Endothelial cell of umbilical vein (primary cell): Measurements from ENCODE around the gene TCN2. TPM values are rescaled to one million over a fixed set of nuclear protein-coding genes. Genes with fewer than 3 reads are reported as not detected.

Experiments used
- BruUV-seq: library from RNA; stranded (reverse); fragments of 400-500 nt; replicated peaks from 2 replicates; lab custom pipeline; 2021; lab: Mats Ljungman, UMichigan
- CTCF ChIA-PET: fragments of 300-600, 350-600 bp; sonication (Branson Sonifier 250); formaldehyde crosslinking; loops from one replicate; lab custom pipeline; 2021; ENCODE audit warnings: antibody characterized with exemption, inconsistent platforms; lab: Charles Lee
- POLR2A ChIA-PET: fragments of 300-600, 350-600 bp; sonication (Branson Sonifier 250); formaldehyde crosslinking; loops from one replicate; lab custom pipeline; 2021; ENCODE audit warnings: antibody characterized with exemption, inconsistent platforms; lab: Charles Lee
- DNase-seq: peaks from one replicate; pipeline ENCODE4 v3.0.0-alpha.2; 2011; ENCODE audit warnings: low read depth, low spot score
- FAIRE-seq: peaks from 2 replicates; lab custom pipeline; 2011; peaks lifted over from hg19 to GRCh38; lab: Jason Lieb, UNC
- H2AFZ ChIP-seq: 2 replicates; pipeline ENCODE4 v1.6.0; 2012; ENCODE audit warnings: low read depth, low read length, control low read depth, inconsistent platforms
- H3K27ac ChIP-seq: 2 replicates; pipeline ENCODE4 v1.5.1; 2011; ENCODE audit warnings: low read depth, mild to moderate bottlenecking, control low read depth, low read length, moderate library complexity; ENCODE audit not compliant: insufficient read depth
- H3K27me3 ChIP-seq, 2 experiments: 2 replicates each; pipeline versions ENCODE4 v1.6.0 to v1.6.1; 2011; ENCODE audit warnings: low read length in 2 of 2, mixed read lengths in 1 of 2; ENCODE audit not compliant: control insufficient read depth in 2 of 2, insufficient read depth in 2 of 2
- H3K36me3 ChIP-seq, 2 experiments: 2 replicates in 1 of 2; 3 replicates in 1 of 2; pipeline ENCODE4 v1.5.1; 2011; ENCODE audit warnings: low read length in 2 of 2, mild to moderate bottlenecking in 1 of 2, moderate library complexity in 1 of 2; ENCODE audit not compliant: control insufficient read depth in 2 of 2, insufficient read depth in 2 of 2; ENCODE audit errors: extremely low read depth in 1 of 2
- H3K4me1 ChIP-seq: 3 replicates; pipeline ENCODE4 v1.5.1; 2011; ENCODE audit warnings: mild to moderate bottlenecking, low read length; ENCODE audit not compliant: control insufficient read depth, insufficient read depth; ENCODE audit errors: extremely low read depth
- H3K4me2 ChIP-seq: 2 replicates; pipeline ENCODE4 v1.6.1; 2011; ENCODE audit warnings: low read length, control low read depth, mixed read lengths; ENCODE audit not compliant: insufficient read depth
- H3K4me3 ChIP-seq, 3 experiments: fragments of 200-600 bp in 1 of 3; sonication (generic), shearing (Covaris generic) in 1 of 3; replicated peaks in 1 of 3; 2 replicates each; pipeline ENCODE4 v1.5.1; 2011 to 2016; ENCODE audit warnings: control low read depth in 3 of 3, low read length in 3 of 3, mild to moderate bottlenecking in 2 of 3, inconsistent platforms in 1 of 3, low read depth in 1 of 3, moderate library complexity in 1 of 3; ENCODE audit not compliant: insufficient read depth in 1 of 3
- H3K79me2 ChIP-seq: 2 replicates; pipeline ENCODE4 v1.6.0; 2012; ENCODE audit warnings: low read length, inconsistent platforms; ENCODE audit not compliant: control insufficient read depth, insufficient read depth
- H3K9ac ChIP-seq: replicated peaks from 2 replicates; pipeline ENCODE3; 2011; ENCODE audit warnings: low read length, control low read depth; ENCODE audit not compliant: insufficient read depth; ENCODE audit errors: extremely low read depth
- H3K9me1 ChIP-seq: replicated peaks from 3 replicates; pipeline ENCODE4 v1.6.0; 2011; ENCODE audit warnings: mild to moderate bottlenecking, low read length; ENCODE audit not compliant: control insufficient read depth, insufficient read depth; ENCODE audit errors: extremely low read depth
- H3K9me3 ChIP-seq: replicated peaks from 2 replicates; pipeline ENCODE4 v1.5.1; 2012; ENCODE audit warnings: low read length, inconsistent platforms; ENCODE audit not compliant: control insufficient read depth, insufficient read depth
- H4K20me1 ChIP-seq: replicated peaks from 2 replicates; pipeline ENCODE3; 2011; ENCODE audit warnings: mild to moderate bottlenecking, low read length; ENCODE audit not compliant: control insufficient read depth, insufficient read depth; ENCODE audit errors: extremely low read depth
- EZH2 ChIP-seq: IDR thresholded peaks from 2 replicates; pipeline ENCODE4 v1.6.1; 2012; ENCODE audit warnings: borderline replicate concordance, low read depth, mild to moderate bottlenecking, moderate library complexity, low read length, inconsistent platforms; ENCODE audit not compliant: severe bottlenecking
- FOS ChIP-seq: IDR thresholded peaks from 2 replicates; pipeline ENCODE4 v1.6.1; 2011; ENCODE audit warnings: mild to moderate bottlenecking, low read length, moderate library complexity, borderline replicate concordance; ENCODE audit not compliant: insufficient read depth
- GATA2 ChIP-seq: IDR thresholded peaks from 2 replicates; pipeline ENCODE4 v1.7.0; 2011; ENCODE audit warnings: low read depth, mild to moderate bottlenecking, moderate library complexity, mixed read lengths, low read length; ENCODE audit not compliant: insufficient read length, insufficient read depth
- JUN ChIP-seq: IDR thresholded peaks from 2 replicates; pipeline ENCODE4 v1.6.1; 2011; ENCODE audit warnings: borderline replicate concordance, low read depth; ENCODE audit not compliant: insufficient read length, insufficient read depth
- MYC ChIP-seq: IDR thresholded peaks from one replicate; pipeline ENCODE4 v1.6.1; 2011; ENCODE audit warnings: mild to moderate bottlenecking, low read depth, low read length
- POLR2A ChIP-seq: IDR thresholded peaks from 2 replicates; pipeline ENCODE4 v1.6.1; 2012; ENCODE audit warnings: low read depth, mild to moderate bottlenecking, control low read depth, low read length
- POLR2AphosphoS5 ChIP-seq: IDR thresholded peaks from 2 replicates; pipeline ENCODE4 v1.6.1; 2012; ENCODE audit warnings: low read depth, mild to moderate bottlenecking, control low read depth, low read length, moderate library complexity; ENCODE audit not compliant: insufficient read depth
- dilution Hi-C: fragments of 300-500 bp; cut with MboI; formaldehyde crosslinking; loops from one replicate; pipeline ENCODE4 v1.15.0; 2019; ENCODE audit warnings: low sequenced_read_pairs; ENCODE audit not compliant: extremely low pct_ligation_motif_present
- intact Hi-C: fragments of 100-400 bp; cut with micrococcal nuclease; formaldehyde crosslinking; loops from one replicate; pipeline ENCODE4 v1.10.0; 2022
- polyA plus RNA-seq, 4 experiments: library from polyadenylated mRNA; depleted of rRNA in 3 of 4; stranded (reverse) in 3 of 4; unstranded in 1 of 4; fragments of >200 nt; gene quantifications; 2 replicates each; pipeline versions ENCODE4 v1.2.1 to v1.2.3, GENCODE V29; 2011 to 2012; ENCODE audit warnings: missing spikeins in 1 of 4
- total RNA-seq: library from RNA; stranded (reverse); gene quantifications from 2 replicates; pipeline ENCODE4 v1.2.3, GENCODE V29; 2021
- TF ChIP-seq, protein P1 (sequence below), 2 donors: IDR thresholded peaks; 1 replicate in 1 of 2; 2 replicates in 1 of 2; pipeline ENCODE4 v1.5.1; 2011; ENCODE audit warnings: low read length in 2 of 2, mild to moderate bottlenecking in 2 of 2, moderate library complexity in 2 of 2, control low read depth in 1 of 2, inconsistent platforms in 1 of 2, low read depth in 1 of 2; ENCODE audit not compliant: insufficient read depth in 1 of 2; ENCODE audit errors: extremely low read depth in 1 of 2
- TF ChIP-seq, protein P2 (sequence below): IDR thresholded peaks from 2 replicates; pipeline ENCODE4 v1.6.1; 2011; ENCODE audit not compliant: insufficient read depth, insufficient read length

The TCN2 gene
- total and polyA plus RNA-seq, 2 donors (not counting 3 experiments of a cell fraction or from before 2014, with no cell fraction given): 80.6 to 188 TPM

DNA sequence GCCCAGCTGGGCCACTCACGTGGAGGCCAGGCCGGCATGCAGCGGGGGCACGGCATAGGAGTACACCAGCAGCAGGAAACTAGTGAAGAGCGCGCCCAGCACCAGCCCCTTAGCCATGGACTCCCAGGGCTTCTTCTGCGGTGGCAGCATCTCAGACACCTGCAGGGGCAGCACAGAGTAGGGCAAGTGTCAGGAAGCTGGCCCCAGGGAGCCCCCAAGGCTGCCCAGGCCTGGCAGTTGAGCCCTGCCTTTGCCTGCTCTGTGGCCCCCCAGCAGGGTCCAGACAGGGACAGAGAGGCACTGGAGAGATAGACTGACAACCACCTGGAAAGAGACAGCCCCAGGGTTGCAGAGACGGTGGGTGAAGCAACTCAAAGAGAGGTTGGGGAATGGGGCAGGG lies 49.7 kb upstream of the TCN2 start:
- FAIRE-seq (no peak), DNase-seq (no peak)
- no peaks in the 10 kb centered on the region for H3K79me2 ChIP-seq
- no peak overlapping the region for H3K4me3 ChIP-seq
- H3K9me1 ChIP-seq: no peaks in the 10 kb centered on the region
- no peak for TF ChIP-seq MYC
- TF ChIP-seq, protein P1, sequence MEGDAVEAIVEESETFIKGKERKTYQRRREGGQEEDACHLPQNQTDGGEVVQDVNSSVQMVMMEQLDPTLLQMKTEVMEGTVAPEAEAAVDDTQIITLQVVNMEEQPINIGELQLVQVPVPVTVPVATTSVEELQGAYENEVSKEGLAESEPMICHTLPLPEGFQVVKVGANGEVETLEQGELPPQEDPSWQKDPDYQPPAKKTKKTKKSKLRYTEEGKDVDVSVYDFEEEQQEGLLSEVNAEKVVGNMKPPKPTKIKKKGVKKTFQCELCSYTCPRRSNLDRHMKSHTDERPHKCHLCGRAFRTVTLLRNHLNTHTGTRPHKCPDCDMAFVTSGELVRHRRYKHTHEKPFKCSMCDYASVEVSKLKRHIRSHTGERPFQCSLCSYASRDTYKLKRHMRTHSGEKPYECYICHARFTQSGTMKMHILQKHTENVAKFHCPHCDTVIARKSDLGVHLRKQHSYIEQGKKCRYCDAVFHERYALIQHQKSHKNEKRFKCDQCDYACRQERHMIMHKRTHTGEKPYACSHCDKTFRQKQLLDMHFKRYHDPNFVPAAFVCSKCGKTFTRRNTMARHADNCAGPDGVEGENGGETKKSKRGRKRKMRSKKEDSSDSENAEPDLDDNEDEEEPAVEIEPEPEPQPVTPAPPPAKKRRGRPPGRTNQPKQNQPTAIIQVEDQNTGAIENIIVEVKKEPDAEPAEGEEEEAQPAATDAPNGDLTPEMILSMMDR (IDR thresholded peaks at IDR 0.05; ENCODE audit: extremely low read depth in 1 of 2, insufficient read depth in 1 of 2, low read depth in 1 of 2, low read length in 2 of 2): no peak
- no peaks in the 10 kb centered on the region for H4K20me1 ChIP-seq
- intact Hi-C loops (no loop called here), dilution Hi-C loops (no loop called here)
- no peak overlapping the region for H3K9ac ChIP-seq
- H3K27me3 ChIP-seq: no peaks in the 10 kb centered on the region
- H3K9me3 ChIP-seq: no peaks in the 10 kb centered on the region
- H3K36me3 ChIP-seq: no peaks in the 10 kb centered on the region
- no peak overlapping the region for H3K4me2 ChIP-seq
- CTCF ChIA-PET: no interaction called here
- H2AFZ ChIP-seq: no peak overlapping the region
- H3K4me1 ChIP-seq: no peaks in the 10 kb centered on the region
- no TSS peak for BruUV-seq
- POLR2A ChIA-PET: no interaction called here
- H3K27ac ChIP-seq: no peak overlapping the region

DNA sequence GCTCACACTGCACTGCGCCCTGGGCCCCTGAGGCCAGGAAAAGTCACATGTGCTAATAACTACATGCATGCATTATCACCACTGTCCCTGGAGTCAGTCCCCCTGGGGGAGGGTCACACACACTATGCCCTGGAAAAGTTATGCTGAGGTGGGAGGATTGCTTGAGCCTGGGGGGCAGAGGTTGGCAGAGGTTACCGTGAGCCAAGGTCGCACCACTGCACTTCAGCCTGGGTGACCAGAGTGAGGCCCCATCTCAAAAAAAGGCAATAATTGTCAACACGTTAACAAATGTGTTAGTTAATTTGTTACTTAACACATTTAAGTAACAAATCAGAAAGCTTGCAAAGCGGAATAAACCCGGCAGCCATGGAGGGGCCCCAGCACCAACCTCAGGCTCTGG lies 47.1 kb upstream of the TCN2 start:
- TF ChIP-seq EZH2 (no peak), FOS (no peak), POLR2AphosphoS5 (no peak), MYC (no peak), GATA2 (no peak), JUN (no peak), POLR2A (no peak)
- TF ChIP-seq, protein P1 (IDR thresholded peaks at IDR 0.05; ENCODE audit: extremely low read depth in 1 of 2, insufficient read depth in 1 of 2, low read depth in 1 of 2, low read length in 2 of 2): no peak
- TF ChIP-seq, protein P2, sequence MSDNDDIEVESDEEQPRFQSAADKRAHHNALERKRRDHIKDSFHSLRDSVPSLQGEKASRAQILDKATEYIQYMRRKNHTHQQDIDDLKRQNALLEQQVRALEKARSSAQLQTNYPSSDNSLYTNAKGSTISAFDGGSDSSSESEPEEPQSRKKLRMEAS: no peak
- POLR2A ChIA-PET: no interaction called here
- intact Hi-C loops: no loop called here
- no peak overlapping the region for H2AFZ ChIP-seq
- H3K36me3 ChIP-seq: no peaks in the 10 kb centered on the region
- CTCF ChIA-PET: no interaction called here
- H4K20me1 ChIP-seq: no peaks in the 10 kb centered on the region
- no peak overlapping the region for H3K4me3 ChIP-seq
- no peaks in the 10 kb centered on the region for H3K9me1 ChIP-seq
- no peaks in the 10 kb centered on the region for H3K9me3 ChIP-seq
- BruUV-seq: no TSS peak
- dilution Hi-C loops: no loop called here
- H3K27me3 ChIP-seq: no peaks in the 10 kb centered on the region
- no peak overlapping the region for H3K9ac ChIP-seq
- H3K4me2 ChIP-seq: no peak overlapping the region
- DNase-seq (no peak), FAIRE-seq (no peak)
- no peaks in the 10 kb centered on the region for H3K4me1 ChIP-seq
- H3K79me2 ChIP-seq: no peaks in the 10 kb centered on the region
- no peak overlapping the region for H3K27ac ChIP-seq
